NCI-H526 treated with DMSO at 0.1 percent for 48 hours (cell line): ENCODE data around the gene ITGB7.
"Not testable (repeated sequence)": the region's sequence is repeated elsewhere in the genome, so short reads cannot be mapped to it uniquely, and the experiment has no call there.

ENCODE experiments used
- DNase-seq: peaks from one replicate; lab custom pipeline; 2025; lab: John Stamatoyannopoulos, UW

The ITGB7 gene

DNA sequence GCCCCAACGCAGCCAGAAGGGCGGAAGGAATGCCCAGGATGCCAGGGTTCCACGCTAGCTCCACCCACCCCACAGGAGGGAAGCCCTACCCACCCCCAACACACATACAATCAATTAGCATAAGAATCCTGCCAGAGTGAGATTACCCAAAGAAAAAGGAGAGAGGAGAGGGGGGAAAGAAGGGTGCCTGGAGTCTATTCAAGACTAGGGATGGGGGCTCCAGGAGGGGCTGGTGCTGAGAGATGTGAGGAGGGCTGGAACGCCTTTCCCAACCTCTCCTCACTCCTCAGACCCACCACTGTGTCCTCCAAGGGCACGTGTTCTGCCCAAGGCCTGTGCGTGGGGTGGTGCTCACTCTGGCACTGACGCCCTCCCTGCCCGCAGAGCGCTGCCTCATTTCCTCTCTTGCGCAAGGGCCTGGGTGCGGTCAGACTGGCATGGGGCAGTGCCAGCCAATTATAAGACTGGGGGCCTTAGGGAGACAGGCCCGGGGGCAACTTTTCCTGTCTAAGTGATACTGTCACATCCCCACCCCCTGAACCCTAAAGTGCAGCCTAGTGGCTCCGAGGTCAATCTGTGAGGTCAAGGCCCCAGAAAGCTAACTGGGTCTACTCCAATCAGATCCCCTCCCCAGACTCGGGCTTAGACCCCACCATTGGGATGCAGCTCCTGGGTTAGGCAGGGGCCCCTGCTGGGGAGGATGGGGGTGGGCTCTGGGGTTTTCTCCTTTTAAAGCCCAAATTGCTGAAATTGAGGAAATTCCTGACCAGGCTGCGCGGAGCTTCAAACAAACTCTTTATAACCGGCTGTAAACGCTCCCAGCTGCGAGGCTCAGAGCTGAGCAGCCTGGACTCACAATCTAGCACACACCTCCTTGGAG is 10.2 kb upstream of the ITGB7 start:
- DNase-seq = no peak

DNA sequence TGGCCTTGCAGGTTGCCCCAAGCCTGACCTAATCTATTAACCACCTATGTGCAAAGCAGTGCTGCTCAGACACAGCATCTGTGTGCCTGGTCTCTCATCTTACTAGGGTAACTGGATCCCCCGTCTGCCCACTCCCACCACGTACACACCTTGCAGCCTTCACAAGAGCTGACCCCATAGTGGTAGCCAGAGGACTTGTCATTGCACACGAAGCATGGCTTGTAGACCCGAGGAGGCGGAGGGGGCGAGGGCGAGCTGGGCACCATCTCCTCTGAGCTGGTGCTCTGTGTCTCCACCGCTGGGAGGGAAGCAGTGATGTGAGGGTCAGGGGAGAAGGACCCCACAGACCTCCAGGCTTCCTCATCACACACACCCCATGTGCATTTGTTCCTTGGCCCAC is 8.4 kb upstream of the ITGB7 start:
- no peak for DNase-seq

DNA sequence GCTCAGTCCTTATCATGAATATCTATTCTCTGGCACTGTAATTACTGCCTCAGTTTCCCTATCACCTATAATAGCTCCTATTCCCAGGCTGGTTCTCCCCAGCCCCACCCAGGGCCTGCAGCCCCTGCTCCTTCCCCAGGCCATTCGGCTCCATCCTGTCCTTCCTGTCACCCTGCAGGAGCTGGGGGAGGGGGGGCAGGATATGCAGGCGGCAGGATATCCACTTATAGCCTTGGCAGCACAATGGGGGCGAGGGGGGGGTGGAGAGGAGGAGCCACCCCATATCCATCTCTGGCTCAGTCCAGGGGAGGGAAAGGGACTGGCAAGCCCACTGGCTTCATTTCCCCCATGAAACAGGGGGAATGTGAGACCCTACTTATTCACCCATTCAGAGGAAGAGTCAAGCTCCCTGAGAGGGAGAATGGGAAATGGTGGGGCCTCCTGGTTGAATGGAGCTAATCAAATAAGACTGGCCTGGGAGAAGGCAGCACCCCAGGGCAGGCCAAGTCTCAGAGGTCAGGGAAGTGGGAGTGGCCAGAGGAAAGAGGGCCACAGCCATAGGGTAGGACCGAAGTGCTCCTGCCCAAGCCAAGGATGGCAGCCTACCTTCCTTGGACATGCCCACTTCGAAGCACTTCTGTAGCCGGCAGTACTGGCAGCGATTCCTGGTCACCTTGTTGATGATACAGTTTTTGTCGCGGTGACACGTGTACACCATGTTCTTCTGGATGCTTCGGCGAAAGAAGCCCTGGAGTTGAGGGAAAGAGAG is 7.8 kb upstream of the ITGB7 start:
- DNase-seq = no peak

DNA sequence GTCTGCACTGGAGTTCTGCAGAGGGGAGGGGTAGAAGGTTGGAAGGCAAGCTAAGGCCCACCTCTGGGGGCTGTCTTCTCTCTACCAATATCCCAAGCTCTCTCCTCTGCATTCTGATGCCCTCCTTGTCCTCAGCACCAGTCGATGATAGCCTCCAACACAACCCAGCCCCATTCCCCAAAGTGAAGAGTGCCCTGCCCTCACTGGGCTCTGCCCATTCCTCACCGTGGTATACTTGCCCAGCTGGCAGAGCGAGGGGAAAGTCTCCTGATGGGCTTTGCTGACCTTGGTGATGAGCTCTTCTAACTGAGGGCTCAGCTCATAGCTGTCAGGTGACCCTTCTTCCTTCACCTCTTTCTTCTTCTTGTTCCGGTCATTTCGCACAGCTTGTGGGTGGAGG is 7.2 kb upstream of the ITGB7 start:
- no peak for DNase-seq

DNA sequence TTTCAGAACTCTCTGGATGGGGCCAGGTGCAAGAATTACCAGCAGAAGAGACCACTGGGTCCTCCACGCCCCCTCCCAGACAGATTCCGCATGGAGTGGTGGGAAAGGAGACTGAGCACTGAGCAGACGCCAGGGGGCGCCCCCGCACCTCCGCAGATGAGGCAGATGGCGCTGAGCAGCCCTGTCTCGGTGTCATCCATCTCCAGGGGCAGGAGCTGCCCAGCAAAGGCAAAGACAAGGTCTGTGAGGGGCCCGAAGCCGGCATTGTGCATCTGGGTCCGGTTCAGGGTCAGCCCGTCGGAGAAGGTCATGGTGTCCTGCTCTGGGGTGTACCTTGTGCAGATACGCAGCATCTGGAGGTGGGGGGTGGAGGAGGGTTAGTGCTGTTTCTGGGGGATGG is 6.3 kb upstream of the ITGB7 start:
- DNase-seq = peak; percentile 49

DNA sequence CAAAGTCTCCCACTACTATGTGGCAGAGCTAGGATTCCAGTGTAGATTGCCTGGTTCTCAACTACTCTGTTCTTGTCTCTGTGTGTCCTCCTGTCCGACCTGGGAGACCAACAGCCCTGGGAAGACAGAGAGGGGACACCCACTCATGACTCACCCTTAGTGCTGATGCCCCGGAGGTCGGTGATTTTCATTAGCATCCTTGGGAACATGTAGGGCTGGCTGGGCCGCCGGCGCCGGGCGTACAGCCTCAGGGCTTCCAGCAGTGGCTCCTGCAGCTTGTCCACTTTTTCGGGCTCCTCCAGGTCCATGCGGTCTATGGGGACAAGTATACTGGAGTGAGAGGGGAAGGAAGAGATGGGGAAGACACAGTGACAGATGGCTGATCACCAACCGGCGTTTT is 5.9 kb upstream of the ITGB7 start:
- DNase-seq = no peak

DNA sequence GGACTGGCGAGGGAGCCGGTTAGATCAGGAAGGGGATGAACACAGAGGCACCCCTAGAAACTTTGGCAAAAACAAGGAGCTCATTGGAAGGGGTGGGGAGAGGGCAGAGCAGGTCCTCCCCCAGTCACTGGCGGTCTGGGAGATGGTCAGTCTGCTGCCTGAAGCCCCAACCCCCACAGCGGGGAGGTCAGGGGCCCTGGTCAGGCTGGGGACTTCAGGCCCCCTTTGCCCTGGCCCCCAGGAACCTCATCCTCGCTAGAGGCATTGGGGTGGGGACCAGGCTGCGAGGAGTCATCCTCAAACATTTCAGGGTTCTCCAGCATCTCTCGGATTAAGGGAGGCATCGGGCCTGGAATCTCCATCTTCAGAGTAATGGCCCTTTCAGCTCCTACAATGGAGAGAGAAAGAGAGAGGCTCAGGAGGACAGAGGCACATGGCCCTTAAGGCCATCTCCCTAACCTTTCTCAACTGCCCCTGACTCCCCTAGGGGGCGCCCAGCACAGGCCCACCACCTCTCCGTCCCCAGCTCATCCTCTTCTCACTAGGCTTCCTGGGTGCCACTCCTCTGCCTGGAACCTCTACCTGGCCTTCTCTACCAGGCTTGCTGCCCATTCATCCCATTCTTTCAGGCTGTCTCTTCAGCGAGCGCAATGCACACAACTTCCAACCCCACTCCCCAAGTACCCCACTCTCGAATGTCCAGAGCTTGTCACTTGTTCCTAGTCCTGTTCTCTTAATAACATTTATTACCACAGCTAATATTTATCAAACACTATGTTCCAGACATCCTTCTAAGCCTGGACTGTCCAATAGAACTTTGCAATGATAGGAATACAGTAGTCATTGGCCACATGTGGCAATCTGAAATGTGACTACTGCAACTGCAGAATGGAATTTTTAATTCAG is 4.7 kb upstream of the ITGB7 start:
- no peak for DNase-seq

DNA sequence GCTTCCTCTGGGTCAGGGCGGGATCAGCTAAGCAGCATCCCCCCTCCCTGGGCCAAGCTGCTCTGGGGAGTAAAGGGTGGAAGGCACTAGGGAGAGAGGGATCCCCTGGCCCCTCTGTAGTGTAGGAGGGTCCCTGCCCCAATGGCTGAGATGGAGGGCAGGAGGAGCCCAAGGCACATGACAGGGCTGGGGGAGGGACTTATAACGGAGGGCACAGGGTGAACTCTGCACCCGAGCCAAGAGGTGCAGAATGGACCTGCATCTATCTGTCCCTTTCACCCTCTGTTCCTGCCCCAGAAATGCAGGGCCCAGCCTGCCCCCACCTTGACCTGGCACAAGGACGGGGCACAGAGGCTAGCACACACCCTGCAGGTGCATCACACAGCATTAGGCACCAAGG is 3.8 kb upstream of the ITGB7 start:
- DNase-seq = no peak

DNA sequence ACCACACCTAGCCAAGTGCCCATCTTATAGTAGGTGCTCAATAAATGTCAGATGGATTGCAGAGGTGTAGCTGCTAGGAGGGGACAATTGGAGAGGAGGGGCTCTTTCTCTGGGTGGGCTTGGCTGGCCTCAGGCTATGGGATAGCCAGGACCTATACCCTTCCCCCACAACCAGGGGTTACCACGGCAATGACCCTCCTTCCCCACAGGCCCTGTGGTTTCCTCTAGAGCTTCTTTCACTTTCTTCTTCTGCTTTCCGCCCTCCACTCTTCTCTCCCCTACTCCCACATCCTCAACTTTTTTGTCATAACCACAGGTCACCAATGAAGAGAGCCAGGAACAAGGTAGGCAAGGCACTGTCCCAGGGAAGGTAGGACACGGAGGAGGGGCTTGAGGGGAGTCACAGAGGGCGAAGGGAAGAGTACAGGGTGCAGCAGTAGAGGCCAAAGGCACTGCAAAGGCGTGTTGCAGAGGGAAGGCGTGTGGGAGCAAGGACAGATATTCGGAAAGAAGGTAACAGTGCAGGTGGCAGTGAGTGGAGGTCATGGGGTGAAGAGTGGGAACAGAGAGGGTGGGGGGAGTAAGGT is 1.9 kb upstream of the ITGB7 start:
- no peak for DNase-seq

DNA sequence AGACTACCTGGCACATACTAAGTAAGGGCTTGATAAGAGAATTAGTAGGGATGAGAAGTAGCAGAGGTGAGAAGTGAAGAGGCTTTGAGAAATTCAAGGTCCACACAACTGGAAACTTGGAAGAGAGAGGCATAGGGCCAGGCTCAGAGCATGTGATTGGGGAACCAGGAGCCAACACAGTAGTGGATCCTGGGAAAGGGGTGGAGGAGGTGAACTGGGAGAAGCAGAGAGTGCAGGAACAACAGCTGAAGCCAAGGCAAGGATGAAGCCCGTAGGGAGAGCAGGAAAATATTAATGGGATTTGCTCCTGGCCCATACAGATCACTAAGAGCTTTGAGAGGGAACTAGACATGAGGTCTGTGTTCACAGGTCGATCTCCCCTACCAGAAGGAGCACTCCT is 1.4 kb upstream of the ITGB7 start:
- no peak for DNase-seq

DNA sequence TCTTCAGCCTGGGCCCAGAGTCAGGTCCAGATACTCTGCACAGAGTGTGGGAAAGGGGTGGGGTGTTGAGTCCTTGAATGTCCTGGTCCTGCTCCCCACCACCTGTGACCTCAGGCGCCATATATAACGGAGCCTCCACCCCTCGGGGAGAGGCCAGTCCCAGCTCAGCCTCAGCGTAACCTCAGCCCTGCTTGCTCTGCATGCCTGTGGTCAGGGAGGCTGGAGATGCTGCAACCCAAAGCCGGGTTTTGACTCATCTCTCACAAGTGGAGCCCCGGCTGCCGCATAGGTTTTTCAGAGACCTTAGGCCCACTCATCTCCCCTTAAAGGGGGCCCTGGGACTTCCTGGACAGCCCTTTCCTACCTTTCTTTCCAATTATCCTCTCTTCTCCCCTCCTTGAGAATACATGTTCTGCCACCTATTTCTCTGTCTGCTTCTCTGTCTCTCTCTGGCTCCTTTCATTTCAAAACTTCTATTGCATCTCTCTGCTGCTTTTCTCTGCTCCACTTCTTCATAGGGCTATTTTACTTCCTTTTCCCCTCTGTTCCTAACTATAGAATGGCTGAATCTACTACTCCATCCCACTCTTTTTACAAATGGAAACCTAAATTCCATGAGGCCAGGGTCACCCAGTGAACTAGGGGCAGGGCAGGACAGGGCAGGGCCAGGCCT is 1.2 kb downstream of the ITGB7 start:
- DNase-seq = no peak

DNA sequence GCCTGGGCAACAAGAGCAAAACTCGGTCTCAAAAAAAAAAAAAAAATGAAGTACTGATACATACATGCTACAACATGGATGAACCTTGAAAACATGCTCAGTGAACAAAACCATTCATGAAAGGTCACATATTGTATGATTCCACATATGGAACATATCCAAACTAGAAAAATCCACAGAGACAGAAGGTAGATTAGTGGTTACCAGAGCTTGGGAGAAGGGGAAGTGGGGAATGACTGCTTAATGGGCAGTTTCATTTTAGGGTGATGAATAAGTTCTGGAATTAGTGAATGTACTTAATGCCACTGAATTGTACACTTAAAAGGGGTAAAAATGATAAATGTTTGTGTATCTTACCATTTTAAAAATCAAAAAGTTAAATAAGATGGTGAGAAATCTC is 2.7 kb downstream of the ITGB7 start:
- no peak for DNase-seq

DNA sequence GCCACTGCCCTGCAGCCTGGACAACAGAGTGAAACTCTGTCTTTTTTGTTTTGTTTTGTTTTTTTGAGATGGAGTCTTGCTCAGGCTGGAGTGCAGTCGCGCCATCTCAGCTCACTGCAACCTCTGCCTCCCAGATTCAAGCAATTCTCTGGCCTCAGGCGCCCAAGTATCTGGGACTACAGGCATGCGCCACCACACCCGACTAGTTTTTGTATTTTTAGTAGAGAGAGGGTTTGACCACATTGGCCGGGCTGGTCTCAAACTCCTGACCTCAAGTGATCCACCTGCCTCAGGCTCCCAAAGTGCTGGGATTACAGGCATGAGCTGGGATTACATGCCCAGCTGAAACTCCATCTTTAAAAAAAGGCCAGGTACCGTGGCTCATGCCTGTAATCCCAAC is 4.7 kb downstream of the ITGB7 start:
- DNase-seq = not testable (repeated sequence)

DNA sequence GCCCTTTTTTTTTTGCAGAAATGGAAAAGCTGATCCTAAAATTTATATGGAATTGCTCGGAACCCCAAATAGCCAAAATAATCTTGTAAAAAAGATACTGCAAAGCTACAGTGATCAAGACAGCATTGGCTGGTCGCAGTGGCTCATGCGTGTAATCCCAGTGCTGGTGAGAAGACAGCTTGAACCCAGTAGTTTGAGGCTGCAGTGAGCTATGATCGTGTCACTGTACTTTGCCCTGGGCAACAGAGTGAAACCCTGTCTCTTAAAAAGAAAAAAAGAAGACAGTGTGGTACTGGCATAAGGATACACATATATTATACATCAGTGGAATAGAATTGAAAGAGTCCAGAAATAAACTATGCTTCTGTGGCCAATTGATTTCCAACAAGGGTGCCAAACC is 5.4 kb downstream of the ITGB7 start:
- DNase-seq = no peak

DNA sequence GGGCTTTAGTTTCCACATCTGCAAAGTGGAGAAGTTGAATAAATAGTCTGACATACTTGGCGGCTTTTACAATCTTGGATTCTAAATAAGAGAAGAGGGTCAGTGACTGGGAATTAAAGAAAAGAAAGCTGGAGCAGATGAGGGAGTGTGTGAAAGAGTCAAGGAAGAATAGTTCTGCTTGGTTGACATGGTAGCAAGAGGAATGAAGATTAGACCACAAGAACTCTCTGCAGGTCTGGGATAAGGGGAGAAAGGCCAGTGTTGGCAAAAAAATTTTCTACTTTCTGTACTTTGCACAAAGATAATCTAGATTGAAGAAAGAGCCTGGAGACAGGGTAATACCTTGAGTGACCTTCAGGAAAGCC is 5.9 kb downstream of the ITGB7 start:
- DNase-seq = no peak

DNA sequence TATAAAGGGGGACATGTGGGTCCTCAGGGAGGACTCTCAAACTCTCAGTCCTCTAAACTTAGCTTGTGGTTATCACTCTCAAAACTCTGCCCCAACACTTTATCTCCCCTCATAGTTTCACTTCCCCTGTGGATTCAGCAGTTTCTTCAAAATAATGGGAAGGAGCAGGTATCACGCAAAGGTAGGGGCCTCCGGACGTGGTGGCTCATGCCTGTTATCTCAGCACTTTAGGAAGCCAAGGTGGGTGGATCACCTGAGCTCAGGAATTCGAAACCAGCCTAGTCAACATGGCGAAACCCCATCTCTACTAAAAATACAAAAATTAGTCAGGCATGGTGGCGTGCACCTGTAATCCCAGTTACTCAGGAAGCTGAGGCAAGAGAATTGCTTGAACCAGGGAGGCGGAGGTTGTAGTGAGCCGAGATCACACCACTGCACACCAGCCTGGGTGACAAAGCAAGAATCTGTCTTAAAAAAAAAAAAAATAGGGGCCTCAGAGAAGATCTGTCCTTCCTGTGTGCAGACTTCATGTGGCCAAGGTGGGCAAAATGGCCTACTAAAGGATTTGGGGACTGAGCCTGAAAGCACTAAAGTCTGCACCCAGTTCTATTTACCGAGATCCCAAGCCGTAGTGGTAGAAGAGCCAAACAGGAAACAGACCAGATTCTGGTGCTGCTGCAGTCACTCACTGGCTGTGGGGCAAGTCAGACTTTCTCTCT is 6.4 kb downstream of the ITGB7 start:
- no peak for DNase-seq

DNA sequence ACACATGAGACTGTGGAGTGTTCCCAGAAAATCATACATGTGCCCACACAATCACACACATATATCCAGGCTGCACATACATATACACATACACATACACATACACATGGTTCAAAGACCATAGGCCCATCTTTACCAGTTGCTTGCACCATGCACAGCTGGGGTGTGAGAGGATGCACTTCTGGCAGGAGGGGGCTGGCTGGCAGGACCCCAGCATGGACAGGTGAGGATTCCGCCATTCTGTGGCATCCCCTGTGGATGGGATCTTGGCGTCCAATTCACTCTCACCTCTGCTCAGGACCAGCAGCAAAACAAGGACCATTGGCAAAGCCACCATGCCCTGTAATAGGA is 7.0 kb downstream of the ITGB7 start:
- DNase-seq = no peak

DNA sequence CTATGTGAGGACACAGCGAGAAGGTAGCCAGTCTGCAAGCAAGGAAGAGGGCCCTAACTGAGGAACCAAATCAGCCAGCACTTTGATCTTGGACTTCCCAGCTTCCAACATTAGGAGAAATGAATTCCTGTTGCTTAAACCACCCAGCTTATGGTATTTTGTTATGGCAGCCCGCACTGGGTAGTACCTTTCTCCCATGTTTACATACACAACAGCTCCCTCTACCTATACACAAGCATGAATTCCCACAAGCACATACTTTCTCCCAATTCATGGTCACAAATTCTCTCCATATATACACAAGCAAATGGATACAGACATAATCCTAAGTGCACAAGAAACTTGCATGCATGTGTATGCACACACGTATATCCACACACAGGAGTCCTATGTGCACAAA is 7.4 kb downstream of the ITGB7 start:
- DNase-seq = no peak

DNA sequence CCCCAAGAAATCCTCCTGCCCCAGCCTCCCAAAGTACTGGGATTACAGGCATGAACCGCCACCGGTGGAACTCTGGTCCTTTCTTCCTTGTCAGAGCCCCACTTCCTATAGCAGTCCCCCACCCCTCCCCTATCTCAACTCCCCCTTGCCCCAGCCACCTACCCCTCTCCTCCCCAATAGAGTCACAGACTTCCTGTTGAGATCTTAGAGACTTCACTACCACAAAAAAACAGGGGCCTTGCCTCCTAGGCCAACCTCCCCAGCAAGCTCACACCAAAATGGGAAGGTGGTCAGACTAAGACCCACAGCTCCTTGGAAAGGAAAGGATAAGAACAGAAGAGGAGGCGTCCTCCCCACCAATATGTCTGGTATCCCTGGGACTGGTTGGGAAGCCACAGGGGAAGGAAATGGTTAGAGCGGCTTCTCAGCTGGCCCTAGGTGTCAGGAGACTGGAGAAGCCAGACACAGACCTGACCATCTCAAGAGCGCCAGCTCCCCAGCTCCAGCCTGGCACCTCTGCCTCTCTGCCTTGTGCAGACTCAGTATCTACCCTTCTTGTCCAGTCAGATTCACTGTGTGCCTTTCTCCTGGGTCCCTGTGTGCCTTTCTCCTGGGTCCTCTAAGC is 8.5 kb downstream of the ITGB7 start:
- no peak for DNase-seq

DNA sequence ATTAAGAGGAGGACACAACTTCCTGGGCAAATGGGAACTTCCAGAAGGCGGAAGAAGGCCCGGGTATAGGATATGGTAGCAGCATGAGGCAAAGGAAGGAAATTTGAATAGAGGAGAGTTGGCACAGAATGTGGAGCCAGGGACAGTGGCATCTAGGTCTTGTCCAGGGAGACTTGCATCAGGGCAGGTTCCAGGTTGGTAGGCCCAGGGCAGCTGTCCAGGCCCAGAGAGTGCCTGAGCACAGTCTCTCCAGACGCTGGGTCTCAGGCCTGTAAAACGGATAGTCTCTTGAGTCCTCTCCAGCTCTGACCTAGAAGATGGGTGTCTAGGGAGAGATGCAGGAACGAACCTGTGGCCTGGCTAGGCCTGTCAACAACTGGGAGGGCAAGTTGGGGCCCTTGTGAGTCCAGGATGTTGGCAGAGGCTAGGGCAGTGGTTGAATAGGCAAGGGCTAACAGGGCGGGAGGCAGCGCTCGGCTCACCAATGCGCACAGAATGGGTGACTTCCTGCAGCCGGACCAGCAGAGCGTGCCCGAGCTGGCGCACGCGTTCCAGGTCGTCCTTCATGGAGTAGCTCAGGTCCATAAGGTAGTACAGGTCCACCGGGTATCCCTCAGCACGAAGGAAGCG is 9.9 kb downstream of the ITGB7 start:
- no peak for DNase-seq
